HepG2 (cell line): ENCODE results near the gene ARL8A. TPM values are rescaled to one million over a fixed set of nuclear protein-coding genes. Genes with fewer than 3 reads are reported as not detected.

ENCODE experiments used
- polyA plus RNA-seq, 8 experiments: library from polyadenylated mRNA; depleted of rRNA in 3 of 8; stranded (reverse) in 7 of 8; unstranded in 1 of 8; fragments of >200 nt; fragmentation: Illumina TruSeq in 4 of 8; extraction: Trizol in 4 of 8; gene quantifications; 2 replicates each; pipeline versions ENCODE4 v1.2.1 to v1.2.3, GENCODE V29; 2011 to 2016; ENCODE audit warnings: low read depth in 4 of 8, missing spikeins in 1 of 8, mixed read lengths in 1 of 8; ENCODE audit not compliant: insufficient read depth in 1 of 8
- total RNA-seq, 5 experiments: library from RNA; depleted of rRNA; stranded (reverse); fragments of >200 nt; fragmentation: Illumina TruSeq; extraction: Trizol; gene quantifications; 2 replicates each; pipeline ENCODE4 v1.2.3, GENCODE V29; 2016; ENCODE audit warnings: low read depth in 1 of 5
- TF ChIP-seq, protein P1 (sequence below), 2 experiments: fragments of 450-650 bp in 1 of 2; sonication (generic) in 1 of 2; formaldehyde crosslinking in 1 of 2; IDR thresholded peaks; 2 replicates each; pipeline versions ENCODE4 v1.6.1 to v1.8.0; 2016 to 2022; ENCODE audit warnings: antibody characterized with exemption in 1 of 2, mild to moderate bottlenecking in 1 of 2, missing genetic modification reagents in 1 of 2

The ARL8A gene
- total and polyA plus RNA-seq, 2 of the 13 experiments (the other 11 are each of a cell fraction or from before 2014, with no cell fraction given) = 2.7 to 23.4 TPM

GRCh38 chr1:202189001-202189790, 44.7 kb upstream of the ARL8A start (continued):
- TF ChIP-seq, protein P1, sequence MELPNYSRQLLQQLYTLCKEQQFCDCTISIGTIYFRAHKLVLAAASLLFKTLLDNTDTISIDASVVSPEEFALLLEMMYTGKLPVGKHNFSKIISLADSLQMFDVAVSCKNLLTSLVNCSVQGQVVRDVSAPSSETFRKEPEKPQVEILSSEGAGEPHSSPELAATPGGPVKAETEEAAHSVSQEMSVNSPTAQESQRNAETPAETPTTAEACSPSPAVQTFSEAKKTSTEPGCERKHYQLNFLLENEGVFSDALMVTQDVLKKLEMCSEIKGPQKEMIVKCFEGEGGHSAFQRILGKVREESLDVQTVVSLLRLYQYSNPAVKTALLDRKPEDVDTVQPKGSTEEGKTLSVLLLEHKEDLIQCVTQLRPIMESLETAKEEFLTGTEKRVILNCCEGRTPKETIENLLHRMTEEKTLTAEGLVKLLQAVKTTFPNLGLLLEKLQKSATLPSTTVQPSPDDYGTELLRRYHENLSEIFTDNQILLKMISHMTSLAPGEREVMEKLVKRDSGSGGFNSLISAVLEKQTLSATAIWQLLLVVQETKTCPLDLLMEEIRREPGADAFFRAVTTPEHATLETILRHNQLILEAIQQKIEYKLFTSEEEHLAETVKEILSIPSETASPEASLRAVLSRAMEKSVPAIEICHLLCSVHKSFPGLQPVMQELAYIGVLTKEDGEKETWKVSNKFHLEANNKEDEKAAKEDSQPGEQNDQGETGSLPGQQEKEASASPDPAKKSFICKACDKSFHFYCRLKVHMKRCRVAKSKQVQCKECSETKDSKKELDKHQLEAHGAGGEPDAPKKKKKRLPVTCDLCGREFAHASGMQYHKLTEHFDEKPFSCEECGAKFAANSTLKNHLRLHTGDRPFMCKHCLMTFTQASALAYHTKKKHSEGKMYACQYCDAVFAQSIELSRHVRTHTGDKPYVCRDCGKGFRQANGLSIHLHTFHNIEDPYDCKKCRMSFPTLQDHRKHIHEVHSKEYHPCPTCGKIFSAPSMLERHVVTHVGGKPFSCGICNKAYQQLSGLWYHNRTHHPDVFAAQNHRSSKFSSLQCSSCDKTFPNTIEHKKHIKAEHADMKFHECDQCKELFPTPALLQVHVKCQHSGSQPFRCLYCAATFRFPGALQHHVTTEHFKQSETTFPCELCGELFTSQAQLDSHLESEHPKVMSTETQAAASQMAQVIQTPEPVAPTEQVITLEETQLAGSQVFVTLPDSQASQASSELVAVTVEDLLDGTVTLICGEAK (IDR thresholded peaks at IDR 0.05) = no peak
- TF ChIP-seq, protein P1 (CRISPR knock-in tag; IDR thresholded peaks at IDR 0.05) = no peak
- TF ChIP-seq, all 625 proteins: peak for 118
